ENCODE measurements around the gene MIPEP.

DNA sequence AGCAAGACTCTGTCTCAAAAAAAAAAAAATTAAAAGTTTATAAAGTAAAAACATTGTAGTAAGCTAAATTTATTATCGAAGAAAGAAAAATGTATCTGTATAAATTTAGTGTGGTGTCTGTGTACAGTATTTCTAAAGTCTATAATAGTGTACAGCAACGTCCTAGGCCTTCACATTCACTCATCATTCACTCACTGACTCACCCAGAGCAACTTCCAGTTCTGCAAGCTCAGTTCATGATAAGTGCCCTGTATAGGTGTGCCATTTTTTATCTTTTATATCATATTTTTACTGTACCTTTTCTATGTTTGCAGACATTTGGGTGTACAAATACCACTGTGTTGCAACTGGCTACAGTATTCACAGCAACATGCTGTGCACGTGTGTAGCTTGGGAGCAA is 200.9 kb downstream of the MIPEP start:
- TF ChIP-seq, protein P1, sequence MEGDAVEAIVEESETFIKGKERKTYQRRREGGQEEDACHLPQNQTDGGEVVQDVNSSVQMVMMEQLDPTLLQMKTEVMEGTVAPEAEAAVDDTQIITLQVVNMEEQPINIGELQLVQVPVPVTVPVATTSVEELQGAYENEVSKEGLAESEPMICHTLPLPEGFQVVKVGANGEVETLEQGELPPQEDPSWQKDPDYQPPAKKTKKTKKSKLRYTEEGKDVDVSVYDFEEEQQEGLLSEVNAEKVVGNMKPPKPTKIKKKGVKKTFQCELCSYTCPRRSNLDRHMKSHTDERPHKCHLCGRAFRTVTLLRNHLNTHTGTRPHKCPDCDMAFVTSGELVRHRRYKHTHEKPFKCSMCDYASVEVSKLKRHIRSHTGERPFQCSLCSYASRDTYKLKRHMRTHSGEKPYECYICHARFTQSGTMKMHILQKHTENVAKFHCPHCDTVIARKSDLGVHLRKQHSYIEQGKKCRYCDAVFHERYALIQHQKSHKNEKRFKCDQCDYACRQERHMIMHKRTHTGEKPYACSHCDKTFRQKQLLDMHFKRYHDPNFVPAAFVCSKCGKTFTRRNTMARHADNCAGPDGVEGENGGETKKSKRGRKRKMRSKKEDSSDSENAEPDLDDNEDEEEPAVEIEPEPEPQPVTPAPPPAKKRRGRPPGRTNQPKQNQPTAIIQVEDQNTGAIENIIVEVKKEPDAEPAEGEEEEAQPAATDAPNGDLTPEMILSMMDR (conservative IDR thresholded peaks at IDR 0.05; ENCODE audit: low read depth, low read length), result no peak
- no peak for TF ChIP-seq EZH2 (IDR thresholded peaks at IDR 0.05; ENCODE audit: borderline replicate concordance, low read depth, low read length, poor library complexity, severe bottlenecking)
